Thyroid gland (tissue), 4 donors: Measurements from ENCODE around the gene NT5DC2. TPM values are rescaled to one million over a fixed set of nuclear protein-coding genes. Genes with fewer than 3 reads are reported as not detected.

Experiments
- DNase-seq, 2 donors: peaks; one replicate each; pipeline ENCODE4 v3.0.0-alpha.2; 2019
- H3K27ac ChIP-seq, 3 donors: fragments of 200-600 bp; sonication (generic); 1 replicate in 2 of 3; 2 replicates in 1 of 3; pipeline ENCODE4 v1.5.1; 2016 to 2019; ENCODE audit warnings: mild to moderate bottlenecking in 1 of 3, moderate library complexity in 1 of 3
- H3K27me3 ChIP-seq: fragments of 200-600 bp; sonication (generic); one replicate; pipeline ENCODE4 v1.5.1; 2019
- H3K36me3 ChIP-seq, 2 donors: fragments of 200-600 bp; sonication (generic); one replicate each; pipeline ENCODE4 v1.5.1; 2016 to 2019
- H3K4me1 ChIP-seq, 2 donors: fragments of 200-600 bp; sonication (generic); one replicate each; pipeline ENCODE4 v1.5.1; 2017 to 2019
- H3K4me3 ChIP-seq, 3 donors: fragments of 200-600 bp; sonication (generic); replicated peaks in 1 of 3; 1 replicate in 2 of 3; 2 replicates in 1 of 3; pipeline ENCODE4 v1.5.1; 2016; ENCODE audit warnings: mild to moderate bottlenecking in 1 of 3
- H3K9me3 ChIP-seq: fragments of 200-600 bp; sonication (generic); one replicate; pipeline ENCODE4 v1.5.1; 2017
- CTCF ChIP-seq, 6 experiments: fragments of 200-600 bp in 3 of 6; fragments of 450-650 bp in 3 of 6; sonication (generic) in 3 of 6; IDR thresholded peaks; one replicate each; pipeline ENCODE4 v1.5.1; 2016 to 2019; ENCODE audit warnings: antibody characterized with exemption in 6 of 6, mild to moderate bottlenecking in 2 of 6, inconsistent platforms in 1 of 6, moderate library complexity in 1 of 6
- POLR2A ChIP-seq, 2 donors: fragments of 450-650 bp; IDR thresholded peaks; one replicate each; pipeline ENCODE4 v1.6.1; 2017; ENCODE audit warnings: antibody characterized with exemption in 2 of 2, mild to moderate bottlenecking in 2 of 2, moderate library complexity in 1 of 2
- WGBS, 2 donors: methylation state at CpG; one replicate each; pipeline ENCODE4 v1.1.5; 2017; 5-methylcytosine and 5-hydroxymethylcytosine counted together
- intact Hi-C: fragments of 100-400 bp; cut with DNase I; formaldehyde crosslinking; loops from one replicate; pipeline ENCODE4 v1.15.1; 2023
- total RNA-seq, 4 donors: library from RNA; depleted of rRNA; stranded (reverse); fragments of >200 nt; gene quantifications; one replicate each; pipeline ENCODE4 v1.2.3, GENCODE V29; 2016

NT5DC2 gene
- total RNA-seq, 4 donors from 2014 or later, result 40.5 to 55.1 (median 45.0) TPM

- DNase-seq, result no peak
- Histone ChIP-seq H3K9me3 (no peaks in the 10 kb centered on the region), H3K4me1 (no peaks in the 10 kb centered on the region), H3K27me3 (no peaks in the 10 kb centered on the region), H3K4me3 (no peak overlapping the region), H3K36me3 (no peaks in the 10 kb centered on the region), H3K27ac (no peak overlapping the region)
- TF ChIP-seq CTCF (IDR thresholded peaks at IDR 0.05), result no peak
- TF ChIP-seq POLR2A (IDR thresholded peaks at IDR 0.05), result no peak
- 97 to 98% methylated on average over 7 of the region's 11 CpGs for WGBS, 2 donors
- intact Hi-C loops, result no loop called here
Observed at GRCh38 chr3:52502808-52503350, 30.8 kb downstream of the NT5DC2 start.

GRCh38 chr3:52502001-52502400, 31.7 kb downstream of the NT5DC2 start:
- no peak for TF ChIP-seq CTCF (IDR thresholded peaks at IDR 0.05)
- TF ChIP-seq POLR2A (IDR thresholded peaks at IDR 0.05), result no peak
- no peaks in the 10 kb centered on the region for H3K9me3 ChIP-seq
- intact Hi-C loops, result no loop called here
- H3K4me3 ChIP-seq, result no peak overlapping the region
- H3K36me3 ChIP-seq, result no peaks in the 10 kb centered on the region
- no peak for DNase-seq
- no peak overlapping the region for H3K27ac ChIP-seq
- H3K27me3 ChIP-seq, result no peaks in the 10 kb centered on the region
- 83 to 85% methylated on average over 11 of the region's 11 CpGs for WGBS, 2 donors
- no peaks in the 10 kb centered on the region for H3K4me1 ChIP-seq

- no peaks in the 10 kb centered on the region for H3K36me3 ChIP-seq
- TF ChIP-seq CTCF (IDR thresholded peaks at IDR 0.05) (no peak), POLR2A (IDR thresholded peaks at IDR 0.05) (no peak)
- intact Hi-C loops, result no loop called here
Observed at GRCh38 chr3:52501046-52501445, 32.6 kb downstream of the NT5DC2 start.

GRCh38 chr3:52498137-52499054, 35.3 kb downstream of the NT5DC2 start:
- no peaks in the 10 kb centered on the region for H3K27me3 ChIP-seq
- DNase-seq, result no peak
- TF ChIP-seq CTCF (IDR thresholded peaks at IDR 0.05) (no peak), POLR2A (IDR thresholded peaks at IDR 0.05) (no peak)
- H3K4me3 ChIP-seq, result no peak overlapping the region
- intact Hi-C loops, result no loop called here
- H3K36me3 ChIP-seq, result no peaks in the 10 kb centered on the region
- H3K9me3 ChIP-seq, result no peaks in the 10 kb centered on the region
- WGBS, 2 donors, result 76 to 82% methylated on average over 14 to 21 of the region's 24 CpGs
- peaks cover 3 to 12% of the 10 kb centered on the region in 2 donors for H3K4me1 ChIP-seq
- no peak overlapping the region for H3K27ac ChIP-seq

More at GRCh38 chr3:52501046-52501445, 32.6 kb downstream of the NT5DC2 start:
- 88 to 89% methylated on average over 9 to 10 of the region's 11 CpGs for WGBS, 2 donors
- Histone ChIP-seq H3K9me3 (no peaks in the 10 kb centered on the region), H3K4me3 (no peak overlapping the region), H3K27me3 (no peaks in the 10 kb centered on the region), H3K4me1 (no peaks in the 10 kb centered on the region), H3K27ac (no peak overlapping the region)
- DNase-seq, result no peak
